ENCODE results near the gene IER5. TPM values are rescaled to one million over a fixed set of nuclear protein-coding genes. Genes with fewer than 3 reads are reported as not detected.

The IER5 gene
- total and polyA plus RNA-seq, 2 of the 13 experiments (the other 11 are each of a cell fraction or from before 2014, with no cell fraction given), result 2.5 to 3.5 TPM

GRCh38 chr1:181043025-181043888 is 45.2 kb upstream of the IER5 start (continued):
- no peak for TF ChIP-seq FIP1L1 (IDR thresholded peaks at IDR 0.05; ENCODE audit: borderline replicate concordance, insufficient read depth, low read depth, low read length)
- TF ChIP-seq SPEN (CRISPR knock-in tag; IDR thresholded peaks at IDR 0.05; ENCODE audit: low read depth), result no peak
- TF ChIP-seq ZSCAN25 (CRISPR knock-in tag; IDR thresholded peaks at IDR 0.05), result no peak
- peak; percentile 99 for TF ChIP-seq ZNF317 (CRISPR knock-in tag; IDR thresholded peaks at IDR 0.05)
- no peak; the same call in 1 of the 2 replicates for TF ChIP-seq KDM6A (CRISPR knock-in tag; IDR thresholded peaks at IDR 0.05; ENCODE audit: low read depth)
- TF ChIP-seq CBX5 (CRISPR knock-in tag; IDR thresholded peaks at IDR 0.05; ENCODE audit: borderline replicate concordance), result 0 out of 2 replicates have a peak, but pooled peaks have one; percentile 35
- TF ChIP-seq MAZ (IDR thresholded peaks at IDR 0.05; ENCODE audit: borderline replicate concordance, low read depth, low read length), result no peak
- 0 out of 2 replicates have a peak, but pooled peaks have one; percentile 25 for TF ChIP-seq MAZ (CRISPR knock-in tag; IDR thresholded peaks at IDR 0.05; ENCODE audit: low read depth)
- no peak for TF ChIP-seq ZNF17 (CRISPR knock-in tag; IDR thresholded peaks at IDR 0.05)

- WGBS (ENCODE audit: low lambda C conversion rate), result 23% methylated on average over 5 of the region's 5 CpGs
- Histone ChIP-seq H3K9ac (ENCODE audit: insufficient read depth, low read depth, low read length) (peak overlapping the region; percentile 41; the same call in 1 of the 2 replicates), H4K20me1 (ENCODE audit: insufficient read depth, low read length) (no peaks in the 10 kb centered on the region), H3K9me3 (ENCODE audit: low read length) (no peaks in the 10 kb centered on the region), H3K4me1 (ENCODE audit: insufficient read depth, low read length) (peaks cover 51% of the 10 kb centered on the region), H3K4me3 (replicated peaks in 1 of 3; ENCODE audit: insufficient read depth in 1 of 3, low read depth in 2 of 3, low read length in 3 of 3) (peak overlapping the region in 1 of 3 experiments; percentile 40; a peak in 2 of 6 replicates), H2AFZ (ENCODE audit: low read length) (no peak overlapping the region), H3K36me3 (replicated peaks in 1 of 2; ENCODE audit: control insufficient read depth in 1 of 2, insufficient read depth in 2 of 2, low read length in 2 of 2) (no peaks in the 10 kb centered on the region), H3K27ac (ENCODE audit: extremely low read length, insufficient read depth, low read length) (peak overlapping the region; percentile 57), H3K27me3 (ENCODE audit: control insufficient read depth in 1 of 2, insufficient read depth in 2 of 2, low read length in 2 of 2) (no peaks in the 10 kb centered on the region), H3K79me2 (ENCODE audit: insufficient read depth, low read length) (no peaks in the 10 kb centered on the region), H3K4me2 (ENCODE audit: low read depth, low read length) (peak overlapping the region; percentile 60)
- ATAC-seq (peak; percentile 96), FAIRE-seq (peak; percentile 94), DNase-seq (ENCODE audit: low spot score) (peak; percentile 82)
- no TSS peak for BruUV-seq (replicated peaks)
- in situ Hi-C loops (cut with HindIII; ENCODE audit: extremely low pct_ligation_motif_present, low pct_unique_long_range_greater_than_20kb) (loop anchor here (5.0 kb wide), 1 partner anchor 98 kb away; no protein-coding TSS in a partner anchor), intact Hi-C loops (cut with micrococcal nuclease; ENCODE audit: unreplicated experiment) (no loop called here)
- CTCF ChIA-PET (ENCODE audit: low intra/inter-chr PET ratio, low total read pairs), result no interaction called here
- POLR2A ChIA-PET, result interaction anchor here (0.7 to 3.8 kb wide), 8 partner anchors 11 to 528 kb away, joined by 3 to 36 read pairs (median 8); partner anchors contain the start of genes IER5 and STX6
- TF ChIP-seq ZFP90 (CRISPR knock-in tag; IDR thresholded peaks at IDR 0.05; ENCODE audit: borderline replicate concordance) (no peak), NRL (CRISPR knock-in tag; IDR thresholded peaks at IDR 0.05; ENCODE audit: borderline replicate concordance) (0 out of 2 replicates have a peak, but pooled peaks have one; percentile 28), GMEB1 (CRISPR knock-in tag; IDR thresholded peaks at IDR 0.05; ENCODE audit: borderline replicate concordance) (no peak), ZNF883 (CRISPR knock-in tag; IDR thresholded peaks at IDR 0.05; ENCODE audit: not compliant biosample characterization) (no peak), THAP9 (CRISPR knock-in tag; IDR thresholded peaks at IDR 0.05; ENCODE audit: borderline replicate concordance) (no peak), RXRA (CRISPR knock-in tag; IDR thresholded peaks at IDR 0.05) (peak; percentile 54; the same call in 1 of the 2 replicates)
Observed at GRCh38 chr1:181044449-181044966, 44.0 kb upstream of the IER5 start.
